ENCODE measurements around the gene MRPL16.
"Not testable (repeated sequence)": the region's sequence is repeated elsewhere in the genome, so short reads cannot be mapped to it uniquely, and the experiment has no call there.

Gene MRPL16

GRCh38 chr11:59829358-59829757 is 18.8 kb upstream of the MRPL16 start:
- no peak for TF ChIP-seq CTCF (IDR thresholded peaks at IDR 0.05; ENCODE audit: borderline replicate concordance, insufficient read depth, low read depth, low read length)
- H3K4me3 ChIP-seq (ENCODE audit: low read depth, low read length): no peak overlapping the region

- no peak overlapping the region for H3K4me3 ChIP-seq (ENCODE audit: low read depth, low read length)
- TF ChIP-seq CTCF (IDR thresholded peaks at IDR 0.05; ENCODE audit: borderline replicate concordance, insufficient read depth, low read depth, low read length): peak; percentile 45; the same call in 1 of the 2 replicates
Measured at GRCh38 chr11:59822989-59823566, 12.5 kb upstream of the MRPL16 start.

- no peak overlapping the region for H3K4me3 ChIP-seq (ENCODE audit: low read depth, low read length)
- no peak for TF ChIP-seq CTCF (IDR thresholded peaks at IDR 0.05; ENCODE audit: borderline replicate concordance, insufficient read depth, low read depth, low read length)
Measured at GRCh38 chr11:59818572-59818971, 8.0 kb upstream of the MRPL16 start.

- not testable (repeated sequence) for H3K4me3 ChIP-seq (ENCODE audit: low read depth, low read length)
Measured at GRCh38 chr11:59816434-59816833, 5.9 kb upstream of the MRPL16 start.

- H3K4me3 ChIP-seq (ENCODE audit: low read depth, low read length): no peak overlapping the region
- TF ChIP-seq CTCF (IDR thresholded peaks at IDR 0.05; ENCODE audit: borderline replicate concordance, insufficient read depth, low read depth, low read length): no peak
Measured at GRCh38 chr11:59815754-59816153, 5.2 kb upstream of the MRPL16 start.

GRCh38 chr11:59814021-59814420 is 3.4 kb upstream of the MRPL16 start:
- no peak for TF ChIP-seq CTCF (IDR thresholded peaks at IDR 0.05; ENCODE audit: borderline replicate concordance, insufficient read depth, low read depth, low read length)
- no peak overlapping the region for H3K4me3 ChIP-seq (ENCODE audit: low read depth, low read length)

GRCh38 chr11:59813364-59813763 is 2.8 kb upstream of the MRPL16 start:
- no peak overlapping the region for H3K4me3 ChIP-seq (ENCODE audit: low read depth, low read length)
- no peak for TF ChIP-seq CTCF (IDR thresholded peaks at IDR 0.05; ENCODE audit: borderline replicate concordance, insufficient read depth, low read depth, low read length)

- no peak overlapping the region for H3K4me3 ChIP-seq (ENCODE audit: low read depth, low read length)
- TF ChIP-seq CTCF (IDR thresholded peaks at IDR 0.05; ENCODE audit: borderline replicate concordance, insufficient read depth, low read depth, low read length): no peak
Measured at GRCh38 chr11:59812220-59812619, 1.6 kb upstream of the MRPL16 start.

Measured in GM12875 (cell line).